Measurements from ENCODE around the gene AGMO.

DNA sequence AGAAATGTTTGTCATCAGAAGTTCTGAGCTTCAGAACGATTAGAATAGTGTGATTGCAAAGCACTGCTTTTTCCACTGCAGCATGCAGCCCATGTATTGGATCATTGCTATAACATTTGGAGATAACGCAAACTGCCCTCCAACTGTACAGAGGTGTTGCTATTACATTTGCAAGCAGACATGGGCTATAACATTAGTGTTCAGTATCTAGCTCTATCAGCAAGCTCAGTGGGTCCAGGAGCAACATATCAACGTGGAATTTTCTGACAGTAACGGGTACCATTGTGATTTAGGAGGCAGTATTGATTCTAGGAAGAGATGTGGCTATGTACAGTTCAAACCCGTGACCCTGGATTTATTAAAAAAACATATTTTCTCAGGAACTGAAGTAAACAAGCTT, 75.8 kb downstream of the AGMO start:
- TF ChIP-seq, protein P1, sequence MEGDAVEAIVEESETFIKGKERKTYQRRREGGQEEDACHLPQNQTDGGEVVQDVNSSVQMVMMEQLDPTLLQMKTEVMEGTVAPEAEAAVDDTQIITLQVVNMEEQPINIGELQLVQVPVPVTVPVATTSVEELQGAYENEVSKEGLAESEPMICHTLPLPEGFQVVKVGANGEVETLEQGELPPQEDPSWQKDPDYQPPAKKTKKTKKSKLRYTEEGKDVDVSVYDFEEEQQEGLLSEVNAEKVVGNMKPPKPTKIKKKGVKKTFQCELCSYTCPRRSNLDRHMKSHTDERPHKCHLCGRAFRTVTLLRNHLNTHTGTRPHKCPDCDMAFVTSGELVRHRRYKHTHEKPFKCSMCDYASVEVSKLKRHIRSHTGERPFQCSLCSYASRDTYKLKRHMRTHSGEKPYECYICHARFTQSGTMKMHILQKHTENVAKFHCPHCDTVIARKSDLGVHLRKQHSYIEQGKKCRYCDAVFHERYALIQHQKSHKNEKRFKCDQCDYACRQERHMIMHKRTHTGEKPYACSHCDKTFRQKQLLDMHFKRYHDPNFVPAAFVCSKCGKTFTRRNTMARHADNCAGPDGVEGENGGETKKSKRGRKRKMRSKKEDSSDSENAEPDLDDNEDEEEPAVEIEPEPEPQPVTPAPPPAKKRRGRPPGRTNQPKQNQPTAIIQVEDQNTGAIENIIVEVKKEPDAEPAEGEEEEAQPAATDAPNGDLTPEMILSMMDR (IDR thresholded peaks at IDR 0.05; ENCODE audit: low read depth, low read length, poor library complexity, severe bottlenecking): no peak
- TF ChIP-seq EZH2phosphoT487 (IDR thresholded peaks at IDR 0.05; ENCODE audit: borderline replicate concordance, low read length): no peak
